ENCODE measurements around the gene MACROD2. TPM values are rescaled to one million over a fixed set of nuclear protein-coding genes. Genes with fewer than 3 reads are reported as not detected.

The MACROD2 gene
- polyA plus RNA-seq, 1 donor from 2014 or later: 23.2 TPM

DNA sequence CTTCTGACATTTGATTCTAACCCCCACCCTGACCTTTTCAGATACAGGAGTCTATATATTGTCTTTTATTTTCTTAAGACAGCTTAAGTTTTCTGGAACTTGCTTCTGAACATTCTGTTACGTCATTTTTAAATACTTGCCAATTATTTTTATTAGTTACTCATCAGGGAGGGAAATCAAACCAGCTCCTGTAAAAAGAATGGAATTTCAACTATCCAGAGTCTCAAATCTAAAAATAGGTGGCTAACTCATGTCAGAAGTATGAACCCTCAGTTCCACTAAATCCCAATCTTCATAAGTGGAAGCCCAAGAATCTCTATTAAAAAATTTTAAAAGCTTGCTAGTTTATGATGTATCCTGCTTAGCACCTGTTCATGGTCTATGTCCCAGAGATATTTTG lies 1677.9 kb downstream of the MACROD2 start:
- Histone ChIP-seq H3K9ac (ENCODE audit: low read length) (no peak overlapping the region), H4K20me1 (ENCODE audit: insufficient read depth) (no peaks in the 10 kb centered on the region)

DNA sequence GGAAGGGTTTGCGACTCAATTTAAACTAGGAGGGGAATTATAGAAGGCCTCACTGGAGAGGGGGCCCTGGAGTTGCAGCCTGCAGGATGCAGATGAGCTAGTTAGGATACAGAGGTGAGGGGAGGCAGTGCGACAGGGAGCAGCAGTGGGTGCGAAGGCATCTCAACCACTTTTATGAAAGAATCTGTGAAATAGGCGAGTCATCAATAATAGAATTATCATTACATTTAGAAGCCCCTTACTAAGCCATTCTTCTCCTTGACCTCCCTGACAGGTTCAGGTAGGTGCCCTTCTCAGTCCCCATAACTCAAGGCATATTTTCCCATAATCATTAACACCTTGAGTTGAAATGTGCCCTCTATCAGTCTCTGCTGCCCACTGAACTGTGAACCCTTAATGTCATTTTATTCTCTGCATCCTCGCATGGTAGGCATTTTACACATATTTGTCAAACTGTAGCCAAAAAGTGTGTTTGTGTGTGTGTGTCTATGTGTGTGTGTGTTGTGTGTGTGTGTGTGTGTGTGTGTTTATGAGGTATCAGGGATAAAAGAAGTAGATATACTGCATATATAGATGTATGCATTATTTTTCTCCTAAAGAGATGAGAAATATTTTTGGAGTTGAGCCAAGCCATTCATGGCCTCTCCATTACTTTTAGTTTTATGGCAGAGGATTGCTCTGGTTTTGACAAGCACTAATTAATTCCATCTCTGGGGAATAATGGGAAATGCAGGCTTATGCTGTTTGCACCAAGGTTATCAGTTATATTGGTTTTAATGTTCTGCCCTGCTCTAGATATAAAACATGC lies 1679.1 kb downstream of the MACROD2 start:
- Histone ChIP-seq H3K9me2 (ENCODE audit: insufficient read depth, low read length) (no peaks in the 10 kb centered on the region), H4K20me1 (ENCODE audit: insufficient read depth) (no peaks in the 10 kb centered on the region), H3K79me2 (replicated peaks; ENCODE audit: insufficient read depth, low read length) (no peaks in the 10 kb centered on the region), H3K9ac (ENCODE audit: low read length) (no peak overlapping the region), H3K36me3 (ENCODE audit: insufficient read depth, low read length) (no peaks in the 10 kb centered on the region), H3K4me2 (ENCODE audit: low read length) (no peak overlapping the region), H3K9me3 (ENCODE audit: low read length) (no peaks in the 10 kb centered on the region), H3F3A (ENCODE audit: insufficient read depth, low read length, poor library complexity, severe bottlenecking) (no peaks in the 10 kb centered on the region), H3K27me3 (ENCODE audit: insufficient read depth, low read depth, low read length) (no peaks in the 10 kb centered on the region), H3K4me3 (ENCODE audit: low read length) (no peak overlapping the region), H3K27ac (ENCODE audit: low read length) (no peak overlapping the region), H2AFZ (ENCODE audit: low read depth, low read length) (no peak overlapping the region)
- TF ChIP-seq, protein P1, sequence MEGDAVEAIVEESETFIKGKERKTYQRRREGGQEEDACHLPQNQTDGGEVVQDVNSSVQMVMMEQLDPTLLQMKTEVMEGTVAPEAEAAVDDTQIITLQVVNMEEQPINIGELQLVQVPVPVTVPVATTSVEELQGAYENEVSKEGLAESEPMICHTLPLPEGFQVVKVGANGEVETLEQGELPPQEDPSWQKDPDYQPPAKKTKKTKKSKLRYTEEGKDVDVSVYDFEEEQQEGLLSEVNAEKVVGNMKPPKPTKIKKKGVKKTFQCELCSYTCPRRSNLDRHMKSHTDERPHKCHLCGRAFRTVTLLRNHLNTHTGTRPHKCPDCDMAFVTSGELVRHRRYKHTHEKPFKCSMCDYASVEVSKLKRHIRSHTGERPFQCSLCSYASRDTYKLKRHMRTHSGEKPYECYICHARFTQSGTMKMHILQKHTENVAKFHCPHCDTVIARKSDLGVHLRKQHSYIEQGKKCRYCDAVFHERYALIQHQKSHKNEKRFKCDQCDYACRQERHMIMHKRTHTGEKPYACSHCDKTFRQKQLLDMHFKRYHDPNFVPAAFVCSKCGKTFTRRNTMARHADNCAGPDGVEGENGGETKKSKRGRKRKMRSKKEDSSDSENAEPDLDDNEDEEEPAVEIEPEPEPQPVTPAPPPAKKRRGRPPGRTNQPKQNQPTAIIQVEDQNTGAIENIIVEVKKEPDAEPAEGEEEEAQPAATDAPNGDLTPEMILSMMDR (IDR thresholded peaks at IDR 0.05; ENCODE audit: poor library complexity, severe bottlenecking): no peak
- TF ChIP-seq POLR2AphosphoS5 (IDR thresholded peaks at IDR 0.05) (no peak), MXI1 (conservative IDR thresholded peaks at IDR 0.05; ENCODE audit: poor library complexity, severe bottlenecking) (no peak), RAD21 (conservative IDR thresholded peaks at IDR 0.05) (no peak), EZH2 (IDR thresholded peaks at IDR 0.05; ENCODE audit: borderline replicate concordance, insufficient read depth, low read length, poor library complexity, severe bottlenecking) (no peak)

More for the DNA sequence above, 1677.9 kb downstream of the MACROD2 start:
- TF ChIP-seq, protein P2, sequence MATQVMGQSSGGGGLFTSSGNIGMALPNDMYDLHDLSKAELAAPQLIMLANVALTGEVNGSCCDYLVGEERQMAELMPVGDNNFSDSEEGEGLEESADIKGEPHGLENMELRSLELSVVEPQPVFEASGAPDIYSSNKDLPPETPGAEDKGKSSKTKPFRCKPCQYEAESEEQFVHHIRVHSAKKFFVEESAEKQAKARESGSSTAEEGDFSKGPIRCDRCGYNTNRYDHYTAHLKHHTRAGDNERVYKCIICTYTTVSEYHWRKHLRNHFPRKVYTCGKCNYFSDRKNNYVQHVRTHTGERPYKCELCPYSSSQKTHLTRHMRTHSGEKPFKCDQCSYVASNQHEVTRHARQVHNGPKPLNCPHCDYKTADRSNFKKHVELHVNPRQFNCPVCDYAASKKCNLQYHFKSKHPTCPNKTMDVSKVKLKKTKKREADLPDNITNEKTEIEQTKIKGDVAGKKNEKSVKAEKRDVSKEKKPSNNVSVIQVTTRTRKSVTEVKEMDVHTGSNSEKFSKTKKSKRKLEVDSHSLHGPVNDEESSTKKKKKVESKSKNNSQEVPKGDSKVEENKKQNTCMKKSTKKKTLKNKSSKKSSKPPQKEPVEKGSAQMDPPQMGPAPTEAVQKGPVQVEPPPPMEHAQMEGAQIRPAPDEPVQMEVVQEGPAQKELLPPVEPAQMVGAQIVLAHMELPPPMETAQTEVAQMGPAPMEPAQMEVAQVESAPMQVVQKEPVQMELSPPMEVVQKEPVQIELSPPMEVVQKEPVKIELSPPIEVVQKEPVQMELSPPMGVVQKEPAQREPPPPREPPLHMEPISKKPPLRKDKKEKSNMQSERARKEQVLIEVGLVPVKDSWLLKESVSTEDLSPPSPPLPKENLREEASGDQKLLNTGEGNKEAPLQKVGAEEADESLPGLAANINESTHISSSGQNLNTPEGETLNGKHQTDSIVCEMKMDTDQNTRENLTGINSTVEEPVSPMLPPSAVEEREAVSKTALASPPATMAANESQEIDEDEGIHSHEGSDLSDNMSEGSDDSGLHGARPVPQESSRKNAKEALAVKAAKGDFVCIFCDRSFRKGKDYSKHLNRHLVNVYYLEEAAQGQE (IDR thresholded peaks at IDR 0.05; ENCODE audit: borderline replicate concordance): no peak
- TF ChIP-seq RAD21 (conservative IDR thresholded peaks at IDR 0.05) (no peak), POLR2AphosphoS5 (IDR thresholded peaks at IDR 0.05) (no peak), SMC3 (conservative IDR thresholded peaks at IDR 0.05; ENCODE audit: poor library complexity) (no peak), EZH2 (IDR thresholded peaks at IDR 0.05; ENCODE audit: borderline replicate concordance, insufficient read depth, low read length, poor library complexity, severe bottlenecking) (no peak), MXI1 (conservative IDR thresholded peaks at IDR 0.05; ENCODE audit: poor library complexity, severe bottlenecking) (no peak), EP300 (conservative IDR thresholded peaks at IDR 0.05; ENCODE audit: poor library complexity, severe bottlenecking) (no peak), TAF1 (IDR thresholded peaks at IDR 0.05; ENCODE audit: low read depth) (no peak)
- TF ChIP-seq, protein P1 (IDR thresholded peaks at IDR 0.05; ENCODE audit: poor library complexity, severe bottlenecking): no peak
- H2AFZ ChIP-seq (ENCODE audit: low read depth, low read length): no peak overlapping the region
- no peak overlapping the region for H3K4me3 ChIP-seq (ENCODE audit: low read length)
- H3K4me2 ChIP-seq (ENCODE audit: low read length): no peak overlapping the region
- no peaks in the 10 kb centered on the region for H3K79me2 ChIP-seq (replicated peaks; ENCODE audit: insufficient read depth, low read length)
- no peaks in the 10 kb centered on the region for H3K9me3 ChIP-seq (ENCODE audit: low read length)
- no peaks in the 10 kb centered on the region for H3K9me2 ChIP-seq (ENCODE audit: insufficient read depth, low read length)
- H3K27ac ChIP-seq (ENCODE audit: low read length): no peak overlapping the region
- no peaks in the 10 kb centered on the region for H3K27me3 ChIP-seq (ENCODE audit: insufficient read depth, low read depth, low read length)
- H3K36me3 ChIP-seq (ENCODE audit: insufficient read depth, low read length): no peaks in the 10 kb centered on the region
- no peaks in the 10 kb centered on the region for H3F3A ChIP-seq (ENCODE audit: insufficient read depth, low read length, poor library complexity, severe bottlenecking)
